GM19397 (cell line): ENCODE measurements around the gene ETFB.
A peak's percentile ranks its signal among the peaks of the same experiment; 100 is the strongest.

Experiments
- ATAC-seq: cut with Tn5 transposase; IDR thresholded peaks from one replicate; pipeline ENCODE4 v1.9.1; 2021; ENCODE audit warnings: mild to moderate bottlenecking, moderate library complexity; ENCODE audit not compliant: unreplicated experiment

Gene ETFB

GRCh38 chr19:51372649-51373504, 6.7 kb upstream of the ETFB start, which contains the start of gene NKG7:
Gene NKG7, minus strand, starts transcription at chr19:51372654. Its CDS starts 119 bp downstream, at chr19:51372535.
- no peak for ATAC-seq

GRCh38 chr19:51372021-51372648, 5.9 kb upstream of the ETFB start:
- ATAC-seq, result no peak

- ATAC-seq, result no peak
Measured at GRCh38 chr19:51371186-51371690, 5.0 kb upstream of the ETFB start.

- ATAC-seq, result no peak
Measured at GRCh38 chr19:51370230-51370629, 4.0 kb upstream of the ETFB start.

GRCh38 chr19:51368366-51369282, 2.4 kb upstream of the ETFB start, which contains the start of gene CLDND2:
Gene CLDND2, minus strand, starts transcription at chr19:51369003. Its CDS starts 426 bp downstream, at chr19:51368577.
- no peak for ATAC-seq

GRCh38 chr19:51367565-51368365, 1.6 kb upstream of the ETFB start:
- ATAC-seq, result peak; percentile 79

- peak; percentile 0 for ATAC-seq
Measured at GRCh38 chr19:51367255-51367564, 1.0 kb upstream of the ETFB start.

- ATAC-seq, result peak; percentile 42
Measured at GRCh38 chr19:51366389-51367254, 434 bp upstream of the ETFB start.

GRCh38 chr19:51365211-51365964, 800 bp downstream of the ETFB start:
- no peak for ATAC-seq

GRCh38 chr19:51364200-51365106, 1.7 kb downstream of the ETFB start:
- ATAC-seq, result no peak

GRCh38 chr19:51361239-51361638, 4.9 kb downstream of the ETFB start:
- ATAC-seq, result no peak

GRCh38 chr19:51359294-51359693, 6.9 kb downstream of the ETFB start:
- no peak for ATAC-seq

GRCh38 chr19:51357952-51358351, 8.2 kb downstream of the ETFB start:
- no peak for ATAC-seq

GRCh38 chr19:51356159-51356801, 9.9 kb downstream of the ETFB start:
- ATAC-seq, result no peak

GRCh38 chr19:51354742-51355148, 11.4 kb downstream of the ETFB start:
- no peak for ATAC-seq

GRCh38 chr19:51354103-51354741, 12.0 kb downstream of the ETFB start:
- no peak for ATAC-seq
